Keratinocyte (primary cell): Measurements from ENCODE around the gene ITIH5. TPM values are rescaled to one million over a fixed set of nuclear protein-coding genes. Genes with fewer than 3 reads are reported as not detected.

Experiments
- DNase-seq: peaks from one replicate; pipeline ENCODE4 v3.0.0-alpha.2; 2011; ENCODE audit warnings: low read depth, missing footprints, low spot score
- FAIRE-seq: peaks from 2 replicates; lab custom pipeline; 2011; peaks lifted over from hg19 to GRCh38; lab: Jason Lieb, UNC
- H2AFZ ChIP-seq: 2 replicates; pipeline ENCODE4 v1.6.0; 2012; ENCODE audit warnings: low read length, control low read depth, inconsistent platforms; ENCODE audit not compliant: control insufficient read depth
- H3K27ac ChIP-seq: 2 replicates; pipeline ENCODE4 v1.5.1; 2011; ENCODE audit warnings: low read length; ENCODE audit not compliant: control insufficient read depth, insufficient read depth
- H3K27me3 ChIP-seq: 3 replicates; pipeline ENCODE4 v1.6.0; 2011; ENCODE audit warnings: low read length; ENCODE audit not compliant: control insufficient read depth, insufficient read depth; ENCODE audit errors: extremely low read depth
- H3K36me3 ChIP-seq, 2 experiments: 2 replicates in 1 of 2; 3 replicates in 1 of 2; pipeline ENCODE4 v1.5.1; 2011; ENCODE audit warnings: low read length in 2 of 2, mild to moderate bottlenecking in 1 of 2; ENCODE audit not compliant: control insufficient read depth in 2 of 2, insufficient read depth in 2 of 2; ENCODE audit errors: extremely low read depth in 1 of 2
- H3K4me1 ChIP-seq: 3 replicates; pipeline ENCODE4 v1.5.1; 2011; ENCODE audit warnings: low read length; ENCODE audit not compliant: control insufficient read depth, insufficient read depth; ENCODE audit errors: extremely low read depth
- H3K4me2 ChIP-seq: 3 replicates; pipeline ENCODE4 v1.6.0; 2011; ENCODE audit warnings: low read depth, low read length; ENCODE audit not compliant: control insufficient read depth, insufficient read depth; ENCODE audit errors: extremely low read depth
- H3K4me3 ChIP-seq, 3 experiments: fragments of 200-600 bp in 1 of 3; sonication (generic) in 1 of 3; 2 replicates in 2 of 3; 3 replicates in 1 of 3; pipeline ENCODE4 v1.5.1; 2011 to 2016; ENCODE audit warnings: low read length in 3 of 3, mild to moderate bottlenecking in 3 of 3, control low read depth in 2 of 3, inconsistent platforms in 1 of 3, low read depth in 1 of 3, mixed read lengths in 1 of 3, mixed run types in 1 of 3, moderate library complexity in 1 of 3; ENCODE audit not compliant: control insufficient read depth in 2 of 3, insufficient read depth in 2 of 3; ENCODE audit errors: extremely low read depth in 1 of 3
- H3K79me2 ChIP-seq: 2 replicates; pipeline ENCODE4 v1.6.0; 2012; ENCODE audit warnings: low read length; ENCODE audit not compliant: control insufficient read depth, insufficient read depth
- H3K9ac ChIP-seq: 3 replicates; pipeline ENCODE4 v1.6.0; 2011; ENCODE audit warnings: low read length; ENCODE audit not compliant: control insufficient read depth, insufficient read depth; ENCODE audit errors: extremely low read depth
- H3K9me1 ChIP-seq: 3 replicates; pipeline ENCODE4 v1.6.0; 2011; ENCODE audit warnings: low read length; ENCODE audit not compliant: control insufficient read depth, insufficient read depth; ENCODE audit errors: extremely low read depth
- H3K9me3 ChIP-seq: 2 replicates; pipeline ENCODE4 v1.5.1; 2012; ENCODE audit warnings: low read depth, low read length; ENCODE audit not compliant: control insufficient read depth
- H4K20me1 ChIP-seq: 3 replicates; pipeline ENCODE4 v1.6.0; 2011; ENCODE audit warnings: low read length; ENCODE audit not compliant: control insufficient read depth, insufficient read depth; ENCODE audit errors: extremely low read depth
- EZH2 ChIP-seq: IDR thresholded peaks from one replicate; pipeline ENCODE4 v1.6.1; 2012; ENCODE audit warnings: inconsistent platforms, mild to moderate bottlenecking, low read length, moderate library complexity
- dilution Hi-C: fragments of 300-500 bp; cut with MboI; formaldehyde crosslinking; loops from one replicate; pipeline ENCODE4 v1.7.0; 2020; ENCODE audit warnings: low sequenced_read_pairs; ENCODE audit not compliant: extremely low pct_ligation_motif_present
- polyA plus RNA-seq, 5 experiments: library from polyadenylated mRNA; depleted of rRNA in 3 of 5; stranded (reverse) in 3 of 5; stranded (forward) in 1 of 5; unstranded in 1 of 5; fragments of >200 nt; gene quantifications; 1 replicate in 1 of 5; 2 replicates in 3 of 5; 3 replicates in 1 of 5; pipeline versions ENCODE4 v1.2.1 to v1.2.3, GENCODE V29; 2011 to 2012; ENCODE audit warnings: missing spikeins in 2 of 5, low read depth in 1 of 5, low replicate concordance in 1 of 5
- TF ChIP-seq, protein P1 (sequence below), 3 experiments: IDR thresholded peaks in 1 of 3; conservative IDR thresholded peaks in 1 of 3; optimal IDR thresholded peaks in 1 of 3; 2 replicates in 2 of 3; 3 replicates in 1 of 3; pipeline versions ENCODE3 to v1.5.1; 2011; ENCODE audit warnings: low read length in 3 of 3, mild to moderate bottlenecking in 3 of 3, moderate library complexity in 2 of 3, control low read depth in 1 of 3, inconsistent platforms in 1 of 3; ENCODE audit not compliant: insufficient read depth in 2 of 3; ENCODE audit errors: extremely low read depth in 1 of 3

Gene ITIH5
- polyA plus RNA-seq, 1 donor (not counting 4 experiments of a cell fraction or from before 2014, with no cell fraction given) = not detected

DNA sequence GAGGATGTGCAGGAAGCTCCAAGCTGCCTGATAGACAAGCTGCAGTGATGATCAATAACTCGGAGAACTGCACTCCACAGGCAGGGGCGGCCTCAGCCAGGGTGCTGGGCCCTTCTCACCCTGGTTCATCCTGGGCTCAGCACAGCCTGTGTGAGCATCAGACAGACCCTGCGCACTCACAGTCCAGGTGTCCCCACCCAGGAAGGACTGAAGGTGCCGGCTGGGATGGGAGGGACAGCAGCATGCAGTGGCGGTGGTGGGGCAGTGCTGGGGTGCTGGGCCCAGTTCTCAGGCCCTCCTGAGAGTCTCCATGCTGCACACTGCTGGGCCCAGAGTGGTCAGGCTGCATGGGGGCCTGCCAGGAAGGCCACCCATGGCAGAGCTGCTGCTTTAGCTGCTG lies 74.1 kb downstream of the ITIH5 start:
- Histone ChIP-seq H3K4me2 (no peak overlapping the region), H2AFZ (no peak overlapping the region), H3K4me1 (no peaks in the 10 kb centered on the region), H3K9me1 (no peaks in the 10 kb centered on the region), H4K20me1 (no peaks in the 10 kb centered on the region), H3K9me3 (no peaks in the 10 kb centered on the region), H3K27ac (no peak overlapping the region), H3K4me3 (no peak overlapping the region), H3K79me2 (no peaks in the 10 kb centered on the region), H3K36me3 (no peaks in the 10 kb centered on the region), H3K9ac (no peak overlapping the region), H3K27me3 (no peaks in the 10 kb centered on the region)
- TF ChIP-seq, protein P1, sequence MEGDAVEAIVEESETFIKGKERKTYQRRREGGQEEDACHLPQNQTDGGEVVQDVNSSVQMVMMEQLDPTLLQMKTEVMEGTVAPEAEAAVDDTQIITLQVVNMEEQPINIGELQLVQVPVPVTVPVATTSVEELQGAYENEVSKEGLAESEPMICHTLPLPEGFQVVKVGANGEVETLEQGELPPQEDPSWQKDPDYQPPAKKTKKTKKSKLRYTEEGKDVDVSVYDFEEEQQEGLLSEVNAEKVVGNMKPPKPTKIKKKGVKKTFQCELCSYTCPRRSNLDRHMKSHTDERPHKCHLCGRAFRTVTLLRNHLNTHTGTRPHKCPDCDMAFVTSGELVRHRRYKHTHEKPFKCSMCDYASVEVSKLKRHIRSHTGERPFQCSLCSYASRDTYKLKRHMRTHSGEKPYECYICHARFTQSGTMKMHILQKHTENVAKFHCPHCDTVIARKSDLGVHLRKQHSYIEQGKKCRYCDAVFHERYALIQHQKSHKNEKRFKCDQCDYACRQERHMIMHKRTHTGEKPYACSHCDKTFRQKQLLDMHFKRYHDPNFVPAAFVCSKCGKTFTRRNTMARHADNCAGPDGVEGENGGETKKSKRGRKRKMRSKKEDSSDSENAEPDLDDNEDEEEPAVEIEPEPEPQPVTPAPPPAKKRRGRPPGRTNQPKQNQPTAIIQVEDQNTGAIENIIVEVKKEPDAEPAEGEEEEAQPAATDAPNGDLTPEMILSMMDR (optimal IDR thresholded peaks at IDR 0.05 in 1 of 3, IDR thresholded peaks at IDR 0.05 in 1 of 3, conservative IDR thresholded peaks at IDR 0.05 in 1 of 3; ENCODE audit: extremely low read depth in 1 of 3, insufficient read depth in 2 of 3, low read length in 3 of 3) = no peak
- no peak for TF ChIP-seq EZH2
- no peak for DNase-seq
- dilution Hi-C loops = no loop called here
- FAIRE-seq = no peak

DNA sequence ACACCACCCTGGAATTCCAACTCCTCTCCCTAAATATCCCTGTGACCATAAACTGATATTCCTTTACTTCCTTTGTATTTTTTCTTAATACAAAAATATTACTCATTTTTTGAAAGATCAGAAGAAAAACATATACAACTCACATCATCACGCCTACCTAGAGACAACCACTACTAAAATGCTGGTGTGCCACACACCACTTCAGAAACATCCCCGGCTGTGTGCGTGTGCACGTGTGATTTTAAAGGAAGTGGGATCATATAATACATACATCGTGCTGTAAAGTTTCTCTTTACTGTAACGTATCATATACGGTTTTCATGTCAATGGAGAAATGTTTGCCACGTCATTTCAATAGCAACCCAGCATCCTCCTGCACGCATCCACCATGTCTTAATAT lies 76.5 kb downstream of the ITIH5 start:
- Histone ChIP-seq H3K4me1 (no peaks in the 10 kb centered on the region), H3K27ac (no peak overlapping the region), H3K9ac (no peak overlapping the region), H3K9me3 (no peaks in the 10 kb centered on the region), H4K20me1 (no peaks in the 10 kb centered on the region), H3K27me3 (no peaks in the 10 kb centered on the region), H2AFZ (no peak overlapping the region), H3K4me2 (no peak overlapping the region), H3K79me2 (no peaks in the 10 kb centered on the region), H3K9me1 (no peaks in the 10 kb centered on the region), H3K36me3 (no peaks in the 10 kb centered on the region), H3K4me3 (no peak overlapping the region)
- FAIRE-seq = no peak
- TF ChIP-seq EZH2 = no peak
- TF ChIP-seq, protein P1 (optimal IDR thresholded peaks at IDR 0.05 in 1 of 3, IDR thresholded peaks at IDR 0.05 in 1 of 3, conservative IDR thresholded peaks at IDR 0.05 in 1 of 3; ENCODE audit: extremely low read depth in 1 of 3, insufficient read depth in 2 of 3, low read length in 3 of 3) = no peak
- no peak for DNase-seq
- dilution Hi-C loops = no loop called here
